GM20000 (cell line): ENCODE data around the gene OR2Y1.
A peak's percentile ranks its signal among the peaks of the same experiment; 100 is the strongest.
"Not testable (repeated sequence)": the region's sequence is repeated elsewhere in the genome, so short reads cannot be mapped to it uniquely, and the experiment has no call there.

Source experiments
- DNase-seq: peaks from one replicate; pipeline ENCODE4 v3.0.0; 2012; ENCODE audit warnings: low spot score
- CTCF ChIP-seq: IDR thresholded peaks from 2 replicates; pipeline ENCODE4 v1.5.1; 2012; ENCODE audit warnings: mild to moderate bottlenecking, control low read depth; ENCODE audit errors: extremely low read depth, missing control alignments

The OR2Y1 gene

GRCh38 chr5:180739958-180740357 is at the start of gene OR2Y1:
OR2Y1 (minus strand) TSS chr5:180740058; CDS start chr5:180740058, 0 bp downstream.
- no peak for DNase-seq
- TF ChIP-seq CTCF, result no peak

- not testable (repeated sequence) for DNase-seq
Observed at GRCh38 chr5:180788651-180789410, 49.0 kb upstream of the OR2Y1 start.

- TF ChIP-seq CTCF, result no peak
- DNase-seq, result no peak
Observed at GRCh38 chr5:180787711-180788431, 48.0 kb upstream of the OR2Y1 start.

GRCh38 chr5:180786531-180787398 is 46.9 kb upstream of the OR2Y1 start:
- DNase-seq, result no peak
- no peak for TF ChIP-seq CTCF

- no peak for TF ChIP-seq CTCF
- no peak for DNase-seq
Observed at GRCh38 chr5:180785794-180786221, 46.0 kb upstream of the OR2Y1 start.

GRCh38 chr5:180785121-180785781 is 45.4 kb upstream of the OR2Y1 start:
- no peak for DNase-seq
- TF ChIP-seq CTCF, result no peak

GRCh38 chr5:180784497-180785097 is 44.7 kb upstream of the OR2Y1 start:
- DNase-seq, result peak; percentile 86

More at GRCh38 chr5:180784497-180785097, 44.7 kb upstream of the OR2Y1 start:
- peak; percentile 93 for TF ChIP-seq CTCF
